Type B pancreatic cell (in vitro differentiated cells): ENCODE measurements around the gene PDE10A. TPM values are rescaled to one million over a fixed set of nuclear protein-coding genes. Genes with fewer than 3 reads are reported as not detected.

Experiments
- DNase-seq: peaks from one replicate; pipeline ENCODE4 v3.0.0; 2021; ENCODE audit warnings: mixed read lengths; ENCODE audit not compliant: unreplicated experiment; ENCODE audit errors: extremely low spot score
- H3K27ac Mint-ChIP-seq: 2 replicates; pipeline ENCODE4 v1.8.0; 2021; ENCODE audit warnings: mild to moderate bottlenecking, mixed read lengths
- H3K27me3 Mint-ChIP-seq: 2 replicates; pipeline ENCODE4 v1.8.0; 2021; ENCODE audit warnings: mixed read lengths
- H3K36me3 Mint-ChIP-seq: 2 replicates; pipeline ENCODE4 v1.8.0; 2021; ENCODE audit warnings: mixed read lengths
- H3K4me1 Mint-ChIP-seq: one replicate; pipeline ENCODE4 v1.8.0; 2021; ENCODE audit warnings: mixed read lengths; ENCODE audit not compliant: unreplicated experiment
- H3K4me3 Mint-ChIP-seq: 2 replicates; pipeline ENCODE4 v1.8.0; 2021; ENCODE audit warnings: mild to moderate bottlenecking, mixed read lengths
- H3K9me3 Mint-ChIP-seq: 2 replicates; pipeline ENCODE4 v1.8.0; 2021; ENCODE audit warnings: mixed read lengths
- CTCF ChIP-seq: fragments of 200-600 bp; sonication (generic); conservative IDR thresholded peaks from 2 replicates; pipeline ENCODE4 v1.5.0; 2021; ENCODE audit warnings: antibody characterized with exemption, mild to moderate bottlenecking
- total RNA-seq: library from RNA; stranded (reverse); gene quantifications from 2 replicates; pipeline ENCODE4 v1.2.1, GENCODE V29; 2021; ENCODE audit warnings: low replicate concordance

PDE10A gene
- total RNA-seq, 1 donor from 2014 or later: 10.8 TPM

GRCh38 chr6:165644586-165645266, 18.3 kb downstream of the PDE10A start:
- TF ChIP-seq CTCF: no peak
- Mint-ChIP-seq H3K4me3 (no peak overlapping the region), H3K36me3 (no peaks in the 10 kb centered on the region), H3K27me3 (no peaks in the 10 kb centered on the region), H3K4me1 (peaks cover 23% of the 10 kb centered on the region), H3K27ac (no peak overlapping the region), H3K9me3 (no peaks in the 10 kb centered on the region)
- DNase-seq: no peak

GRCh38 chr6:165643015-165643414, 20.0 kb downstream of the PDE10A start:
- H3K4me1 Mint-ChIP-seq: peaks cover 14% of the 10 kb centered on the region
- no peak for TF ChIP-seq CTCF
- no peak for DNase-seq
- H3K9me3 Mint-ChIP-seq: no peaks in the 10 kb centered on the region
- no peaks in the 10 kb centered on the region for H3K27me3 Mint-ChIP-seq
- H3K36me3 Mint-ChIP-seq: no peaks in the 10 kb centered on the region
- no peak overlapping the region for H3K27ac Mint-ChIP-seq
- H3K4me3 Mint-ChIP-seq: no peak overlapping the region

GRCh38 chr6:165641672-165642156, 21.3 kb downstream of the PDE10A start:
- no peaks in the 10 kb centered on the region for H3K36me3 Mint-ChIP-seq
- TF ChIP-seq CTCF: no peak
- H3K27me3 Mint-ChIP-seq: no peaks in the 10 kb centered on the region
- peaks cover 17% of the 10 kb centered on the region for H3K4me1 Mint-ChIP-seq
- H3K27ac Mint-ChIP-seq: peak overlapping the region; percentile 67
- no peaks in the 10 kb centered on the region for H3K9me3 Mint-ChIP-seq
- DNase-seq: no peak
- no peak overlapping the region for H3K4me3 Mint-ChIP-seq

- H3K9me3 Mint-ChIP-seq: no peaks in the 10 kb centered on the region
Measured at GRCh38 chr6:165640806-165641205, 22.2 kb downstream of the PDE10A start.

GRCh38 chr6:165638530-165638929, 24.5 kb downstream of the PDE10A start:
- H3K27ac Mint-ChIP-seq: no peak overlapping the region
- peaks cover 41% of the 10 kb centered on the region for H3K4me1 Mint-ChIP-seq
- TF ChIP-seq CTCF: no peak
- H3K27me3 Mint-ChIP-seq: no peaks in the 10 kb centered on the region
- no peak for DNase-seq
- peaks cover 4% of the 10 kb centered on the region for H3K9me3 Mint-ChIP-seq
- H3K36me3 Mint-ChIP-seq: no peaks in the 10 kb centered on the region
- H3K4me3 Mint-ChIP-seq: no peak overlapping the region

More at GRCh38 chr6:165640806-165641205, 22.2 kb downstream of the PDE10A start:
- H3K4me1 Mint-ChIP-seq: peaks cover 25% of the 10 kb centered on the region
- TF ChIP-seq CTCF: no peak
- H3K27ac Mint-ChIP-seq: no peak overlapping the region
- no peaks in the 10 kb centered on the region for H3K27me3 Mint-ChIP-seq
- H3K4me3 Mint-ChIP-seq: no peak overlapping the region
- H3K36me3 Mint-ChIP-seq: no peaks in the 10 kb centered on the region
- DNase-seq: no peak
